Activated T-helper 1 cell treated with anti-CD3 and anti-CD28 coated beads, Interleukin-12 subunit alpha, Interleukin-12 subunit beta, Interleukin-2, Interleukin-4 antibody, amounts not matched to agents 30 ng/mL and 10 ng/mL and 1 ng/mL, durations not matched to agents 14 hours and 24 hours and 36 hours (primary cell): ENCODE results near the gene SWI5. TPM values are rescaled to one million over a fixed set of nuclear protein-coding genes. Genes with fewer than 3 reads are reported as not detected.
A peak's percentile ranks its signal among the peaks of the same experiment; 100 is the strongest.
"Not testable (repeated sequence)": the region's sequence is repeated elsewhere in the genome, so short reads cannot be mapped to it uniquely, and the experiment has no call there.

Experiments
- DNase-seq: peaks from one replicate; pipeline ENCODE4 v3.0.0; 2021; ENCODE audit warnings: low spot score
- H3K27ac Mint-ChIP-seq: one replicate; pipeline ENCODE4 v1.8.0; 2021; ENCODE audit warnings: mild to moderate bottlenecking, mixed read lengths
- H3K27me3 Mint-ChIP-seq: one replicate; pipeline ENCODE4 v1.8.0; 2022; ENCODE audit warnings: mild to moderate bottlenecking, moderate library complexity, mixed read lengths; ENCODE audit not compliant: insufficient read depth
- H3K36me3 Mint-ChIP-seq: one replicate; pipeline ENCODE4 v1.8.0; 2021; ENCODE audit warnings: low read depth, mixed read lengths
- H3K4me1 Mint-ChIP-seq: one replicate; pipeline ENCODE4 v1.8.0; 2021; ENCODE audit warnings: low read depth, mixed read lengths
- H3K4me3 Mint-ChIP-seq: one replicate; pipeline ENCODE4 v1.8.0; 2021; ENCODE audit warnings: mild to moderate bottlenecking, moderate library complexity, mixed read lengths
- H3K9me3 Mint-ChIP-seq: one replicate; pipeline ENCODE4 v1.8.0; 2021; ENCODE audit warnings: mixed read lengths
- intact Hi-C: fragments of 100-400 bp; cut with micrococcal nuclease; formaldehyde crosslinking; loops from one replicate; pipeline ENCODE4 v1.15.1; 2024
- total RNA-seq: library from RNA; stranded (reverse); gene quantifications from 2 replicates; pipeline ENCODE4 v1.2.3, GENCODE V29; 2022

The SWI5 gene
- total RNA-seq = 10.4 and 13.3 TPM in 2 replicates

- H3K9me3 Mint-ChIP-seq = no peaks in the 10 kb centered on the region
Measured at GRCh38 chr9:128276008-128276573, at the start of gene SWI5. SWI5 (plus strand) TSS chr9:128276276.

GRCh38 chr9:128226412-128226801, 49.7 kb upstream of the SWI5 start:
- Mint-ChIP-seq H3K27ac (no peak overlapping the region), H3K9me3 (no peaks in the 10 kb centered on the region), H3K4me1 (no peaks in the 10 kb centered on the region), H3K27me3 (no peaks in the 10 kb centered on the region), H3K4me3 (no peak overlapping the region), H3K36me3 (no peaks in the 10 kb centered on the region)
- DNase-seq = no peak
- intact Hi-C loops = no loop called here

More at GRCh38 chr9:128276008-128276573, at the start of gene SWI5:
- peak; percentile 100 for DNase-seq
- peak within 1 kb of the TSS; percentile 98 for H3K4me3 Mint-ChIP-seq
- H3K27me3 Mint-ChIP-seq = no peaks in the 10 kb centered on the region
- peaks cover 54% of the 10 kb centered on the region for H3K4me1 Mint-ChIP-seq
- intact Hi-C loops = loop anchor here (1.0 to 5.0 kb wide), 8 partner anchors 26 to 276 kb away; partner anchors contain the start of genes COQ4, DNM1, ODF2 and SPTAN1
- H3K36me3 Mint-ChIP-seq = peaks cover 16% of the 10 kb centered on the region
- peak within 1 kb of the TSS; percentile 91 for H3K27ac Mint-ChIP-seq

GRCh38 chr9:128230897-128231296, 45.2 kb upstream of the SWI5 start:
- H3K36me3 Mint-ChIP-seq, H3K4me3 Mint-ChIP-seq, H3K4me1 Mint-ChIP-seq, intact Hi-C loops, H3K27ac Mint-ChIP-seq, H3K9me3 Mint-ChIP-seq, H3K27me3 Mint-ChIP-seq, DNase-seq: not testable (repeated sequence)

GRCh38 chr9:128231638-128232527, 44.2 kb upstream of the SWI5 start:
- H3K4me3 Mint-ChIP-seq = no peak overlapping the region
- H3K36me3 Mint-ChIP-seq = no peaks in the 10 kb centered on the region
- peaks cover 3% of the 10 kb centered on the region for H3K27me3 Mint-ChIP-seq
- no peaks in the 10 kb centered on the region for H3K9me3 Mint-ChIP-seq
- H3K27ac Mint-ChIP-seq = no peak overlapping the region
- no peak for DNase-seq
- intact Hi-C loops = no loop called here
- no peaks in the 10 kb centered on the region for H3K4me1 Mint-ChIP-seq

- Mint-ChIP-seq H3K9me3 (no peaks in the 10 kb centered on the region), H3K36me3 (no peaks in the 10 kb centered on the region)
Measured at GRCh38 chr9:128232528-128233428, 43.3 kb upstream of the SWI5 start.

GRCh38 chr9:128233817-128234406, 42.2 kb upstream of the SWI5 start:
- Mint-ChIP-seq H3K27ac (no peak overlapping the region), H3K4me1 (no peaks in the 10 kb centered on the region), H3K9me3 (no peaks in the 10 kb centered on the region), H3K27me3 (peaks cover 3% of the 10 kb centered on the region), H3K4me3 (no peak overlapping the region), H3K36me3 (no peaks in the 10 kb centered on the region)
- DNase-seq = no peak
- intact Hi-C loops = no loop called here

More at GRCh38 chr9:128232528-128233428, 43.3 kb upstream of the SWI5 start:
- H3K27me3 Mint-ChIP-seq = peaks cover 3% of the 10 kb centered on the region
- DNase-seq = no peak
- no peaks in the 10 kb centered on the region for H3K4me1 Mint-ChIP-seq
- no peak overlapping the region for H3K27ac Mint-ChIP-seq
- no peak overlapping the region for H3K4me3 Mint-ChIP-seq
- intact Hi-C loops = no loop called here

- H3K36me3 Mint-ChIP-seq = no peaks in the 10 kb centered on the region
- no peak overlapping the region for H3K4me3 Mint-ChIP-seq
- H3K4me1 Mint-ChIP-seq = peaks cover 8% of the 10 kb centered on the region
- H3K27ac Mint-ChIP-seq = no peak overlapping the region
- intact Hi-C loops = no loop called here
- no peaks in the 10 kb centered on the region for H3K9me3 Mint-ChIP-seq
- peaks cover 18% of the 10 kb centered on the region for H3K27me3 Mint-ChIP-seq
- no peak for DNase-seq
Measured at GRCh38 chr9:128242124-128242523, 34.0 kb upstream of the SWI5 start.

- peaks cover 18% of the 10 kb centered on the region for H3K27me3 Mint-ChIP-seq
- H3K36me3 Mint-ChIP-seq = no peaks in the 10 kb centered on the region
- no peak for DNase-seq
- H3K4me3 Mint-ChIP-seq = no peak overlapping the region
- H3K4me1 Mint-ChIP-seq = peaks cover 8% of the 10 kb centered on the region
- H3K27ac Mint-ChIP-seq = no peak overlapping the region
- H3K9me3 Mint-ChIP-seq = no peaks in the 10 kb centered on the region
- intact Hi-C loops = no loop called here
Measured at GRCh38 chr9:128242828-128243214, 33.3 kb upstream of the SWI5 start.

GRCh38 chr9:128243215-128244018, 32.7 kb upstream of the SWI5 start:
- Mint-ChIP-seq H3K27me3 (peaks cover 18% of the 10 kb centered on the region), H3K4me1 (peaks cover 8% of the 10 kb centered on the region), H3K4me3 (no peak overlapping the region), H3K36me3 (no peaks in the 10 kb centered on the region), H3K27ac (no peak overlapping the region), H3K9me3 (no peaks in the 10 kb centered on the region)
- no peak for DNase-seq
- intact Hi-C loops = no loop called here

GRCh38 chr9:128244091-128244836, 31.8 kb upstream of the SWI5 start:
- no peaks in the 10 kb centered on the region for H3K9me3 Mint-ChIP-seq
- peaks cover 8% of the 10 kb centered on the region for H3K4me1 Mint-ChIP-seq
- H3K36me3 Mint-ChIP-seq = no peaks in the 10 kb centered on the region
- H3K27me3 Mint-ChIP-seq = peaks cover 23% of the 10 kb centered on the region
- no peak for DNase-seq
- peak overlapping the region; percentile 45 for H3K27ac Mint-ChIP-seq
- no peak overlapping the region for H3K4me3 Mint-ChIP-seq
- intact Hi-C loops = no loop called here

GRCh38 chr9:128244837-128245231, 31.2 kb upstream of the SWI5 start:
- peaks cover 25% of the 10 kb centered on the region for H3K27me3 Mint-ChIP-seq
- intact Hi-C loops = no loop called here
- H3K27ac Mint-ChIP-seq = no peak overlapping the region
- H3K9me3 Mint-ChIP-seq = no peaks in the 10 kb centered on the region
- peaks cover 8% of the 10 kb centered on the region for H3K4me1 Mint-ChIP-seq
- no peak for DNase-seq
- H3K36me3 Mint-ChIP-seq = no peaks in the 10 kb centered on the region
- no peak overlapping the region for H3K4me3 Mint-ChIP-seq
